WTC11 (cell line): Measurements from ENCODE around the gene AMBRA1.

ENCODE experiments used
- ATF2 ChIP-seq: sonication (generic); formaldehyde crosslinking; IDR thresholded peaks from 2 replicates; pipeline ENCODE4 v1.8.1; 2022; ENCODE audit warnings: low read depth, missing genetic modification reagents, borderline replicate concordance
- CREB1 ChIP-seq: sonication (generic); formaldehyde crosslinking; IDR thresholded peaks from 2 replicates; pipeline ENCODE4 v1.8.0; 2023; ENCODE audit warnings: mild to moderate bottlenecking, missing genetic modification reagents
- CTCF ChIP-seq: fragments of 200-600 bp; IDR thresholded peaks from 2 replicates; pipeline ENCODE4 v1.8.0; 2022; ENCODE audit warnings: antibody characterized with exemption
- FOXP1 ChIP-seq: sonication (generic); formaldehyde crosslinking; IDR thresholded peaks from 2 replicates; pipeline ENCODE4 v1.8.0; 2022; ENCODE audit warnings: missing genetic modification reagents, mild to moderate bottlenecking, moderate library complexity, borderline replicate concordance
- JUN ChIP-seq: sonication (generic); formaldehyde crosslinking; IDR thresholded peaks from 2 replicates; pipeline ENCODE4 v1.8.0; 2023; ENCODE audit warnings: mild to moderate bottlenecking, missing genetic modification reagents
- MAX ChIP-seq: sonication (generic); formaldehyde crosslinking; IDR thresholded peaks from 2 replicates; pipeline ENCODE4 v1.8.0; 2022; ENCODE audit warnings: mild to moderate bottlenecking, missing genetic modification reagents
- MLX ChIP-seq: sonication (generic); formaldehyde crosslinking; IDR thresholded peaks from 2 replicates; pipeline ENCODE4 v1.8.1; 2023; ENCODE audit warnings: mild to moderate bottlenecking, missing genetic modification reagents, moderate library complexity
- NR2C2 ChIP-seq: sonication (generic); formaldehyde crosslinking; IDR thresholded peaks from 2 replicates; pipeline ENCODE4 v1.8.0; 2022; ENCODE audit warnings: mild to moderate bottlenecking, missing genetic modification reagents
- RORB ChIP-seq: fragments of 250-450 bp; sonication (Bioruptor Pico); IDR thresholded peaks from 2 replicates; pipeline ENCODE4 v1.9.0; 2021; ENCODE audit warnings: mild to moderate bottlenecking
- TP53 ChIP-seq: sonication (generic); formaldehyde crosslinking; IDR thresholded peaks from 2 replicates; pipeline ENCODE4 v1.8.1; 2023; ENCODE audit warnings: mild to moderate bottlenecking, missing genetic modification reagents
- ZNF121 ChIP-seq: sonication (generic); formaldehyde crosslinking; IDR thresholded peaks from 2 replicates; pipeline ENCODE4 v1.8.0; 2023; ENCODE audit warnings: missing genetic modification reagents
- ZNF281 ChIP-seq: sonication (generic); formaldehyde crosslinking; IDR thresholded peaks from 2 replicates; pipeline ENCODE4 v1.8.0; 2023; ENCODE audit warnings: mild to moderate bottlenecking, missing genetic modification reagents
- ZNF396 ChIP-seq: fragments of 250-450 bp; sonication (Bioruptor Pico); IDR thresholded peaks from 2 replicates; pipeline ENCODE4 v1.8.0; 2021; ENCODE audit warnings: mild to moderate bottlenecking, moderate library complexity, borderline replicate concordance
- ZNF423 ChIP-seq: fragments of 250-450 bp; sonication (Bioruptor Pico); IDR thresholded peaks from 2 replicates; pipeline ENCODE4 v2.1.2; 2022; ENCODE audit warnings: mild to moderate bottlenecking, moderate library complexity

GRCh38 chr11:46590740-46591605 lies 2.9 kb downstream of the AMBRA1 start:
- TF ChIP-seq MAX (CRISPR knock-in tag) (no peak), CTCF (no peak), TP53 (no peak), ZNF423 (CRISPR knock-in tag) (no peak), RORB (no peak), ZNF121 (CRISPR knock-in tag) (no peak), JUN (CRISPR knock-in tag) (no peak), CREB1 (no peak), NR2C2 (CRISPR knock-in tag) (no peak), MLX (CRISPR knock-in tag) (no peak), ZNF396 (no peak), FOXP1 (no peak), ZNF281 (CRISPR knock-in tag) (no peak), ATF2 (CRISPR knock-in tag) (no peak)
